Measurements from ENCODE around the gene TMEM88.

TMEM88 gene

DNA sequence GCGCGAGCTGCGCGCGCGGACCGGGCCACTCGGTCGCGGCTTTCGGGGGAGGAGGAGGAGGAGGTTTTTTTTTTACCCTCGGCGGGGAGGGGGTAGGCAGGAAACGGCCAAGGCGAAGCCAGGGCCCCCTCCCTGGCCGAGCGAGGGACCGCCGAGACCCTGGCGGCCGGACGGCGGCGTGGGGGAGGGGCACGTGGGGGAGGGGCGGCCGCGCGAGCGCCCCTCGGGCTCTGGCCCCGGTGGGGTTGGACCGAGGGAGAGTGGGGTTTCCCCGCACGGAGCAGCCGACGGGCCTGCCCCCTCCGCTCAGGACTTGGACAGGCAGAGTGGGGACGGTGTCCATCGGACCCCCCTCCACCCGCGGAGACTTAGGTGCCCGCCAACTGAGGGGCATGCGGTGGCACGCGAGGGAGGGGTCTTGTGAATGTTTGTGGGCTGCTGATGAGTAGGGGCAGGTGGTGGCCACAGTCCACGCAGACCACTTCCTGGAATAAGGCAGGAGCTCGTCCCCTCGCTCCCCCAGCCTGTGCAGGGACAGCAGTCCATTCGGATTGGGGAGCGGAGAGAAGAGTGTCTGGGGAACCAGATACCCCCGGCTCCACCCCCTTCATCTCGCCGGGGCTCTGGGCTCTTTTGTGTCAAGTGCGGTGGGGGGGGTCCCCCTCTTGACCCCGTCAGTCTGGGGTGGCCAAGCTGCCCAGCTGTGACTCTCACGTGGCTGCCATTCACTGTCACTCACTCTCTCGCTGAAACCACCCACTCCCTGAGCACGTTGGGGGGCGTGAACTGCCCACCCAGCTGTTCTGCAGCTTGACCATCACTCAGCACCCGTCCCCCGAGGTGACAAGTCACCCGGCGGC is 30.7 kb downstream of the TMEM88 start:
- Histone ChIP-seq H3K36me3 (ENCODE audit: control insufficient read depth, insufficient read depth, low read length) (peaks cover 4% of the 10 kb centered on the region), H3K4me1 (ENCODE audit: control insufficient read depth, insufficient read depth, low read length, poor library complexity, severe bottlenecking) (peaks cover 20% of the 10 kb centered on the region), H3K27ac (ENCODE audit: insufficient read depth, low read length, poor library complexity, severe bottlenecking) (peak overlapping the region; percentile 87), H3K4me3 (ENCODE audit: insufficient read depth, low read depth, low read length, poor library complexity, severe bottlenecking) (peak overlapping the region; percentile 79), H3K9me3 (ENCODE audit: control insufficient read depth, low read length) (no peaks in the 10 kb centered on the region), H3K27me3 (replicated peaks; ENCODE audit: control insufficient read depth, insufficient read depth, low read length, poor library complexity, severe bottlenecking) (no peaks in the 10 kb centered on the region)
- peak; percentile 11 to 27 (median 17) for DNase-seq

DNA sequence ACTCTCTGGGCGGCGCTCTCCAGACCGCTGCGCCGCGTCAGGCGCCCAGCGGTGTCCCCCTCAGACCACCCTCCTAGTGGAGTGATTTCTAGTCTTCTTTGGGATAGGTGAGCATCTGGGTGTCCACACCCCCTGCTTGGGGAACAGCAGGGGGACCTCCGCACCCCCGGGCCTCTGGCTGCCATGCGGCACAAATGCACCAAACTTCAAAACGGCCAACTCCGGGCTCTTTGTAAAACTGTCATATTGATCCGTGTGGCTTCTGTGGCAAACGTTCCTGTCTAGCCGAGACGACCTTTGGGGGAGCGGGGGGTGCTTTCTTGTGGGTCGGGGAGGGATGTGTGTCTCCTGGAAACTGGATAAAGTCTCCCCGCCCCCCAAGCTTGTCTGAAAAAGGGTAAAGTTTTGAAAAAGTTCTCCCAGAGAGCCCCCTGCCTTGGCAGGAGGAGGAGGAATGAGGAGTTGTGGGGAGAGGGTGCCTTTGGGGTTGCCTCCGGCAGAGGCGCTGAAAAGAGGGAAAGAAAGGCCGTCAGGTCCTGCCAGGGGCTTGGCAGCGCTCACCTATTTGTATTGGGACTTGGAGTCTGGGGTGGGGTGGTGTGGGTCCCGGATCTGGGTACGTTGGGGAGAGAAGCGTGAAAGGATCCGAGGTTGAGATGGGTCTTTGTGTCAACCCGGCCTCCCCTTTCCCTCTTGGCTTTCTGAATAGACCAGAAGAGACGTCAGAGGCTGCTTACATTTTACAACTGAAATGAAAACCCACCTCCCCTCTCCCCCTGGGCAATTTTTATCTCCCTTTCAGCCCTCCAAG is 31.6 kb downstream of the TMEM88 start:
- H3K4me1 ChIP-seq (ENCODE audit: control insufficient read depth, insufficient read depth, low read length, poor library complexity, severe bottlenecking), result peaks cover 20% of the 10 kb centered on the region
- H3K27me3 ChIP-seq (replicated peaks; ENCODE audit: control insufficient read depth, insufficient read depth, low read length, poor library complexity, severe bottlenecking), result no peaks in the 10 kb centered on the region
- H3K4me3 ChIP-seq (ENCODE audit: insufficient read depth, low read depth, low read length, poor library complexity, severe bottlenecking), result peak overlapping the region; percentile 79
- H3K9me3 ChIP-seq (ENCODE audit: control insufficient read depth, low read length), result no peaks in the 10 kb centered on the region
- H3K27ac ChIP-seq (ENCODE audit: insufficient read depth, low read length, poor library complexity, severe bottlenecking), result peak overlapping the region; percentile 87
- peaks cover 12% of the 10 kb centered on the region for H3K36me3 ChIP-seq (ENCODE audit: control insufficient read depth, insufficient read depth, low read length)
- peak; percentile 61 to 71 (median 66) for DNase-seq

- no peak for DNase-seq
- peaks cover 20% of the 10 kb centered on the region for H3K4me1 ChIP-seq (ENCODE audit: control insufficient read depth, insufficient read depth, low read length, poor library complexity, severe bottlenecking)
- H3K9me3 ChIP-seq (ENCODE audit: control insufficient read depth, low read length), result no peaks in the 10 kb centered on the region
- H3K27ac ChIP-seq (ENCODE audit: insufficient read depth, low read length, poor library complexity, severe bottlenecking), result peak overlapping the region; percentile 87
- peak overlapping the region; percentile 79 for H3K4me3 ChIP-seq (ENCODE audit: insufficient read depth, low read depth, low read length, poor library complexity, severe bottlenecking)
- H3K27me3 ChIP-seq (replicated peaks; ENCODE audit: control insufficient read depth, insufficient read depth, low read length, poor library complexity, severe bottlenecking), result no peaks in the 10 kb centered on the region
- H3K36me3 ChIP-seq (ENCODE audit: control insufficient read depth, insufficient read depth, low read length), result peaks cover 12% of the 10 kb centered on the region
These were observed 32.2 kb downstream of the TMEM88 start for GRCh38 chr17:7887038-7887481.

DNA sequence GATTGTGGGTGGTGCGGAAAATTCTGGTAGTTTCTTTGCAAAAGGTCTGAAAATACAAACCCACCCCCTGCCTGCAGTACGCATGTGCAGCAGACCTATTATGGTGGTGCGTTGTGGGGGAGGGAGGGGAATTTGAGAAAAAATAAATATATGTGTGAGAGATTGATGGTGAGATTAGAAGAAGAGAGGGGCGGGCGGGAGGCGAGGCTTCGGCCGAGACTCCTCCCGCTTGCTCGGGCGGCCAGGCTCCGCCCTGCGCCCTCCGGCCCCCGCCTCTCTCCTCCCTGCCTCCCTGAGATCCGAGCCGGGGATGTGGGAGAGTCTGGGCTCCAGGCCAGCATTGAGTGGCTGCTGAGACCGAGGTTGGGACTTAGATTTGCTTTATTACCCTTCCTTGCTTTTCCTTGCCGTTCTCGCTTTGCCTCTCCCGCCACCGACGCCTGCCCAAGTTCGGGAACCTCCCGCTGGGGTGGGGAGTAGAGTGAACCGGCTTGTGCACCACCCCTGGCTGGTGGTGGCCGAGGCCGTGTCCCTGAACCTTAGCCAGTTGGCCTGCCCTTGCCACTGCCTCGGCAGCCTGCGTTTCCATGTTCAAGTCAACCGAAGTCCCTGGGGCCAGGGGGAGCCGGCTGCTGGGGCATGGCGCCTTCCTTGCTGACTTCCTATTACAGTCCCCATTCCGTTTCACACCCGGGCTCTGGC is 32.8 kb downstream of the TMEM88 start:
- peaks cover 20% of the 10 kb centered on the region for H3K4me1 ChIP-seq (ENCODE audit: control insufficient read depth, insufficient read depth, low read length, poor library complexity, severe bottlenecking)
- H3K9me3 ChIP-seq (ENCODE audit: control insufficient read depth, low read length), result no peaks in the 10 kb centered on the region
- peak overlapping the region; percentile 87 for H3K27ac ChIP-seq (ENCODE audit: insufficient read depth, low read length, poor library complexity, severe bottlenecking)
- DNase-seq, result peak; percentile 74 to 84 (median 84)
- peaks cover 12% of the 10 kb centered on the region for H3K36me3 ChIP-seq (ENCODE audit: control insufficient read depth, insufficient read depth, low read length)
- no peaks in the 10 kb centered on the region for H3K27me3 ChIP-seq (replicated peaks; ENCODE audit: control insufficient read depth, insufficient read depth, low read length, poor library complexity, severe bottlenecking)
- peak overlapping the region; percentile 79 for H3K4me3 ChIP-seq (ENCODE audit: insufficient read depth, low read depth, low read length, poor library complexity, severe bottlenecking)

GRCh38 chr17:7888184-7888920 is 33.5 kb downstream of the TMEM88 start, which contains the start of gene CHD3:
TSS of gene CHD3 (plus strand) at chr17:7888789. CDS start at chr17:7889001, 212 bp downstream.
- peak within 1 kb of the TSS; percentile 79 for H3K4me3 ChIP-seq (ENCODE audit: insufficient read depth, low read depth, low read length, poor library complexity, severe bottlenecking)
- H3K4me1 ChIP-seq (ENCODE audit: control insufficient read depth, insufficient read depth, low read length, poor library complexity, severe bottlenecking), result peaks cover 20% of the 10 kb centered on the region
- DNase-seq, result peak in 2 of 3 donors; percentile 16 to 17
- no peaks in the 10 kb centered on the region for H3K9me3 ChIP-seq (ENCODE audit: control insufficient read depth, low read length)
- H3K27me3 ChIP-seq (replicated peaks; ENCODE audit: control insufficient read depth, insufficient read depth, low read length, poor library complexity, severe bottlenecking), result no peaks in the 10 kb centered on the region
- peak within 1 kb of the TSS; percentile 87 for H3K27ac ChIP-seq (ENCODE audit: insufficient read depth, low read length, poor library complexity, severe bottlenecking)
- H3K36me3 ChIP-seq (ENCODE audit: control insufficient read depth, insufficient read depth, low read length), result peaks cover 16% of the 10 kb centered on the region

DNA sequence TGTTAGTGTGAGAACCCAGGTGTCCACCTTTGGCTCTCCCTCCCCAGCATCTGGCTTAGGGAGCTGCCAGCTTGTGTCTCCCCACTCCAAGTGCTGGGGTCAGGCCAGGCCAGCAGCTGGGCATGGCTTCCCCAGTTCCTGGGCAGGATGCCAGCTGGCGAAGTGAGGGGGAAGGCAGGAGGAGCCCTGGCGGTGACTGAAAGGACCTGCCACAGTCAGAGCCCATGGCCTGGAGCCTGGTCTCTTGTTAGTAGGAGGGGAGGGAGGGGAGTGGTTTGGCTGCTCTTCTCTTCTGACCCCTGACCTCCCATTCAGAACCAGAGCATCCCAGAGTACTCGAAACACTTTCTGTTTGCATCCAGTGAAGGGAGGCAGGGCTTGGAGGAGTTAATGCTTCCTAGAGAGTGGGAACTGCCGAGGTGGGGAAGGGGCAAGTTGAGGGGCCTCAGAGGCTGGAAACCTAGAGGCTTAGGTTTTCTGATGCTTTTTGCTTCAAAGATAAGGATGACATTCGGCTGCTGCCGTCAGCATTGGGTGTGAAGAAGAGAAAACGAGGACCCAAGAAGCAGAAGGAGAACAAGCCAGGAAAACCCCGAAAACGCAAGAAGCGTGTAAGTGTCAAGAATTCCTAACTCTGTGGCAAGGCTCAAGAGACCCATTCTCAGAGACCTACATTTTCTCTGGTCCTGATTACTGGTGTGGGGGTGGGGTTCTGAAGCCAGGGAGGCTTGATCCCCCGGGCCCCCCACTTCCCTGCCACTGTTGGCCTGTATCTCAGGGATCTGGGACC is 34.5 kb downstream of the TMEM88 start:
- H3K27ac ChIP-seq (ENCODE audit: insufficient read depth, low read length, poor library complexity, severe bottlenecking), result peak overlapping the region; percentile 87
- DNase-seq, result peak in 1 of 3 donors; percentile 35
- H3K9me3 ChIP-seq (ENCODE audit: control insufficient read depth, low read length), result no peaks in the 10 kb centered on the region
- H3K4me3 ChIP-seq (ENCODE audit: insufficient read depth, low read depth, low read length, poor library complexity, severe bottlenecking), result no peak overlapping the region
- H3K36me3 ChIP-seq (ENCODE audit: control insufficient read depth, insufficient read depth, low read length), result peaks cover 26% of the 10 kb centered on the region
- H3K27me3 ChIP-seq (replicated peaks; ENCODE audit: control insufficient read depth, insufficient read depth, low read length, poor library complexity, severe bottlenecking), result no peaks in the 10 kb centered on the region
- H3K4me1 ChIP-seq (ENCODE audit: control insufficient read depth, insufficient read depth, low read length, poor library complexity, severe bottlenecking), result peaks cover 20% of the 10 kb centered on the region

GRCh38 chr17:7893187-7893880 is 38.5 kb downstream of the TMEM88 start:
- no peak overlapping the region for H3K27ac ChIP-seq (ENCODE audit: insufficient read depth, low read length, poor library complexity, severe bottlenecking)
- no peak for DNase-seq
- H3K4me3 ChIP-seq (ENCODE audit: insufficient read depth, low read depth, low read length, poor library complexity, severe bottlenecking), result no peak overlapping the region
- peaks cover 56% of the 10 kb centered on the region for H3K36me3 ChIP-seq (ENCODE audit: control insufficient read depth, insufficient read depth, low read length)
- no peaks in the 10 kb centered on the region for H3K27me3 ChIP-seq (replicated peaks; ENCODE audit: control insufficient read depth, insufficient read depth, low read length, poor library complexity, severe bottlenecking)
- peaks cover 9% of the 10 kb centered on the region for H3K4me1 ChIP-seq (ENCODE audit: control insufficient read depth, insufficient read depth, low read length, poor library complexity, severe bottlenecking)
- H3K9me3 ChIP-seq (ENCODE audit: control insufficient read depth, low read length), result no peaks in the 10 kb centered on the region

DNA sequence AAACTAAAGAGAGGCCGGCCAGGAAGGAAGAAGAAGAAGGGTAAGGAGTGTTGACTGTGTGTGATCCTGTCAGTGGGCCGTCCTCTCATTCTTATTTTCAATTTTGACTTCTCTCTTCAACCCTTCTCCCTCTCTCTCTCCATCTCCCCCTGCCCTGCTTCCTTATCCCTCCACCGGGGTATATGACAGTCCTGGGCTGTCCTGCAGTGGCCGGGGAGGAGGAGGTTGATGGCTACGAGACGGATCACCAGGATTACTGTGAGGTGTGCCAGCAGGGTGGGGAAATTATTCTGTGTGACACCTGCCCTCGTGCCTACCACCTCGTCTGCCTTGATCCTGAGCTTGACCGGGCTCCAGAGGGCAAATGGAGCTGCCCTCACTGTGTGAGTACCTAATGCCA is 39.4 kb downstream of the TMEM88 start:
- DNase-seq, result no peak
- Histone ChIP-seq H3K9me3 (ENCODE audit: control insufficient read depth, low read length) (no peaks in the 10 kb centered on the region), H3K4me1 (ENCODE audit: control insufficient read depth, insufficient read depth, low read length, poor library complexity, severe bottlenecking) (peaks cover 2% of the 10 kb centered on the region), H3K27me3 (replicated peaks; ENCODE audit: control insufficient read depth, insufficient read depth, low read length, poor library complexity, severe bottlenecking) (no peaks in the 10 kb centered on the region), H3K36me3 (ENCODE audit: control insufficient read depth, insufficient read depth, low read length) (peaks cover 65% of the 10 kb centered on the region), H3K4me3 (ENCODE audit: insufficient read depth, low read depth, low read length, poor library complexity, severe bottlenecking) (no peak overlapping the region), H3K27ac (ENCODE audit: insufficient read depth, low read length, poor library complexity, severe bottlenecking) (no peak overlapping the region)

Measured in effector memory CD4-positive, alpha-beta T cell (primary cell).